Activated CD8-positive, alpha-beta T cell treated with anti-CD3 and anti-CD28 coated beads for 36 hours (primary cell): ENCODE results near the gene TMOD1. TPM values are rescaled to one million over a fixed set of nuclear protein-coding genes. Genes with fewer than 3 reads are reported as not detected.

ENCODE experiments used
- ATAC-seq: fragments of 200-7000 bp; cut with Tn5 transposase; one replicate; pipeline ENCODE4 v1.10.0; 2021; ENCODE audit warnings: mild to moderate bottlenecking, moderate library complexity
- CTCF ChIA-PET: fragments of 350-600 bp; sonication (Branson Sonifier 250); formaldehyde crosslinking; loops from one replicate; lab custom pipeline; 2021; ENCODE audit warnings: antibody characterized with exemption; lab: Charles Lee
- POLR2A ChIA-PET: fragments of 350-600 bp; sonication (Branson Sonifier 250); formaldehyde crosslinking; loops from one replicate; lab custom pipeline; 2021; ENCODE audit warnings: antibody characterized with exemption; lab: Charles Lee
- DNase-seq: peaks from one replicate; pipeline ENCODE4 v3.0.0-alpha.2; 2020
- H3K27ac Mint-ChIP-seq: one replicate; pipeline ENCODE4 v1.8.0; 2021; ENCODE audit warnings: mild to moderate bottlenecking, mixed read lengths
- H3K27me3 Mint-ChIP-seq: one replicate; pipeline ENCODE4 v1.8.0; 2021; ENCODE audit warnings: mixed read lengths
- H3K36me3 Mint-ChIP-seq: one replicate; pipeline ENCODE4 v1.8.0; 2021; ENCODE audit warnings: low read depth, mixed read lengths
- H3K4me1 Mint-ChIP-seq: one replicate; pipeline ENCODE4 v1.8.0; 2021; ENCODE audit warnings: low read depth, mixed read lengths
- H3K4me3 Mint-ChIP-seq: one replicate; pipeline ENCODE4 v1.8.0; 2021; ENCODE audit warnings: mild to moderate bottlenecking, moderate library complexity, mixed read lengths
- H3K9me3 Mint-ChIP-seq: one replicate; pipeline ENCODE4 v1.8.0; 2021; ENCODE audit warnings: mixed read lengths
- CTCF ChIP-seq: fragments of 200-600 bp; IDR thresholded peaks from one replicate; pipeline ENCODE4 v1.8.0; 2022; ENCODE audit warnings: antibody characterized with exemption, mild to moderate bottlenecking
- intact Hi-C: fragments of 100-400 bp; cut with micrococcal nuclease; formaldehyde crosslinking; loops from one replicate; pipeline ENCODE4 v1.10.0; 2022
- total RNA-seq, 2 experiments: library from RNA; stranded (reverse); gene quantifications; one replicate each; pipeline ENCODE4 v1.2.3, GENCODE V29; 2021

TMOD1 gene
- total RNA-seq, 2 experiments from 2014 or later = 0.47 to 0.60 TPM

- Mint-ChIP-seq H3K4me3 (no peak overlapping the region), H3K36me3 (no peaks in the 10 kb centered on the region), H3K27ac (no peak overlapping the region), H3K4me1 (peaks cover 5% of the 10 kb centered on the region), H3K9me3 (no peaks in the 10 kb centered on the region), H3K27me3 (peaks cover 2% of the 10 kb centered on the region)
- ChIA-PET POLR2A (interaction anchor here (0.6 kb wide), 1 partner anchor 82 kb away, joined by 3 read pairs; no protein-coding TSS in a partner anchor), CTCF (no interaction called here)
- TF ChIP-seq CTCF = no peak
- ATAC-seq = no peak
- DNase-seq = no peak
- intact Hi-C loops = no loop called here
Observed at GRCh38 chr9:97526895-97527575, 25.6 kb downstream of the TMOD1 start.

GRCh38 chr9:97527626-97528528 lies 26.4 kb downstream of the TMOD1 start:
- H3K4me3 Mint-ChIP-seq = no peak overlapping the region
- no peak for TF ChIP-seq CTCF
- peaks cover 5% of the 10 kb centered on the region for H3K4me1 Mint-ChIP-seq
- H3K36me3 Mint-ChIP-seq = no peaks in the 10 kb centered on the region
- H3K27ac Mint-ChIP-seq = no peak overlapping the region
- intact Hi-C loops = no loop called here
- ATAC-seq (no peak), DNase-seq (no peak)
- ChIA-PET CTCF (no interaction called here), POLR2A (interaction anchor here (0.6 kb wide), 1 partner anchor 81 kb away, joined by 3 read pairs; no protein-coding TSS in a partner anchor)
- H3K9me3 Mint-ChIP-seq = no peaks in the 10 kb centered on the region
- peaks cover 2% of the 10 kb centered on the region for H3K27me3 Mint-ChIP-seq

DNA sequence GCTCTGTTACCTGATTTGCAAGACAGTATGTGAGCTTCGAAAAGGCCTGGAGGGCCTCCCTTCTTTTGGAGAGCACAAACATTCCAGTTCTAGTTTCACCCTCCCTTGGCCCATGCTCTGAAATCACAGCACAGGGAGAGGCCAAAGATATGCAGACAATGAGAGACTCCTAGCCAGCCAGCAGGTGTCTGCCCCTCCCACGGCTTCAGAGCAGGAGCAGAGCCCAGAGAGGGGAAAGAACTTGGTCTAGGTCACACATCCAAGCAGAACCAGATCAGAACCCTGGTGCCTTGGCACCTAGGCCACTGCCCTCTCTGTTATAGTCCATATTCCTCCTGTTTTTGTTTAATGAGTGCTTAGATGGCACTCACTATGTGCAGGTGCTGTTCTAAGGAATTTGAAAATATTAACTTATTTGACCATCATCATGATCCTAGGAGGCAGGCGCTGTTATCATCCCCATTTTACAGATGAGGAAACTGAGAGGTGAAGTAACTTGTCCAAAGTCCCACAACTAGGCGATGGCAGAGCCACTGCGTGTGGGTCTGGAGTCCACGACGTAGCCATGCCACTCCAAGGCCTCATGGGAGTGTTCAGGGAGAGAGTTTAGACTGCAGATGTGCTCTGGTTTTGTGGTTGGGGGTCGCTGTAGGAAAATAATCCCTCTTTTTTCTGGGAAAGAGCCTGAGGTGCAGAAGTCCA lies 27.2 kb downstream of the TMOD1 start:
- Mint-ChIP-seq H3K4me3 (no peak overlapping the region), H3K36me3 (no peaks in the 10 kb centered on the region), H3K4me1 (peaks cover 5% of the 10 kb centered on the region), H3K27me3 (peaks cover 2% of the 10 kb centered on the region), H3K9me3 (no peaks in the 10 kb centered on the region), H3K27ac (no peak overlapping the region)
- intact Hi-C loops = no loop called here
- ChIA-PET CTCF (no interaction called here), POLR2A (no interaction called here)
- DNase-seq (no peak), ATAC-seq (no peak)
- no peak for TF ChIP-seq CTCF

DNA sequence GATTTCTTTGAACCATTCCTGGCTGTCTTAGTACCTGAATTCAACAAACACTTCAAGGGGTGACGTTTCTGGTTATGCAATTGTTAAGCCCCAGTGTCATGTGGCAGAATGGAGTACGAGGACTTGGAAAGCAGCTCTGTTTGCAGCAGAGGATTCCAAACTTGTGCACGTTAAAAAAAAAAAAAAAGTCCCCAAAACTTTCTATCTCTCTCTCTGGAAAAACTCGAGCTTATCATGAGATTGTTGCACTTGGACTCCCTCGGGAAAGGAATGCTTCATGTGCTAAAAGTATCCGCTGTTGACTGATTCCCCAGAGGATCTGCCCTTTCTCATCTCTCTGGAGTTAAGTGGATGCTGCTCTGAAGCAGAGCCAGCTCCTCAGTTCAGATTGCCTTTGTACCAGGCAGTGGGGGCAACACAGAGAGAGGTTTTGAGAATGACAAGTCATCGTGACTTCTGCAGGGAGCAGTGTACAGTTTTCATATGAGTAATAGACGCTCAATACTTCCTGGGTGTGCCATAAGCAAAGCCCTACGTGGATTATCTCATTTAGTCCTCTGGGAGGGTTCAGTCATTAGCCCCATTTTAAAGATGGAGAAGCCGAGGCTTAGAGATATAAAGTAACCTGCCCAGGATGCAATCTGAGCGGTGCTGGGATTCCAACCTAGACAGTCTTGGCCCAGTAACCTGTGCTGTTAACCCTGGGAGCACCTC lies 28.1 kb downstream of the TMOD1 start:
- no peak overlapping the region for H3K27ac Mint-ChIP-seq
- peak; percentile 93 for ATAC-seq
- CTCF ChIA-PET = no interaction called here

More for the DNA sequence above, 28.1 kb downstream of the TMOD1 start:
- POLR2A ChIA-PET = no interaction called here
- Mint-ChIP-seq H3K27me3 (peaks cover 2% of the 10 kb centered on the region), H3K4me1 (peaks cover 5% of the 10 kb centered on the region), H3K9me3 (no peaks in the 10 kb centered on the region), H3K4me3 (no peak overlapping the region), H3K36me3 (no peaks in the 10 kb centered on the region)
- TF ChIP-seq CTCF = no peak
- DNase-seq = peak; percentile 8
- intact Hi-C loops = no loop called here
